ENCODE measurements around the gene ZNF697.
A peak's percentile ranks its signal among the peaks of the same experiment; 100 is the strongest.
"Not testable (repeated sequence)": the region's sequence is repeated elsewhere in the genome, so short reads cannot be mapped to it uniquely, and the experiment has no call there.

Gene ZNF697

DNA sequence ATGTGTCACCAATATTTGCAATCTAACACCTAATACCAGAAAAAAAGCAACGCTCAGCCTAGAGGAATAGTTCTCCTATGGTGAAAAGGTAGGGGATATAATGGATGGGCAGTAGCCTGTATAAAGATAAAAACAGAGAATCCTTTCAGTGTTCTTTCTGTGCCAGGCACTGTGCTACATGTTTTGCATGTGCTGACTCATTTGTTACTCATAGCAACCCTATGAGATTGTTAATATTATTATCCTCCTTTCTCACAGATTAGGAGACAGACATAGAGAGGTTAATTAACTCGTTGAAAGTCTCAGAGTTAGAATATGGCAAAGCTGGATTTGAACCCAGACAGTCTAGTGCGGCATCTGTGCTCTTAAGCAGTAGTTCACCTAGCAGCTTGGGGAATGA is 45.3 kb downstream of the ZNF697 start:
- DNase-seq (ENCODE audit: low read depth), result not testable (repeated sequence)

DNA sequence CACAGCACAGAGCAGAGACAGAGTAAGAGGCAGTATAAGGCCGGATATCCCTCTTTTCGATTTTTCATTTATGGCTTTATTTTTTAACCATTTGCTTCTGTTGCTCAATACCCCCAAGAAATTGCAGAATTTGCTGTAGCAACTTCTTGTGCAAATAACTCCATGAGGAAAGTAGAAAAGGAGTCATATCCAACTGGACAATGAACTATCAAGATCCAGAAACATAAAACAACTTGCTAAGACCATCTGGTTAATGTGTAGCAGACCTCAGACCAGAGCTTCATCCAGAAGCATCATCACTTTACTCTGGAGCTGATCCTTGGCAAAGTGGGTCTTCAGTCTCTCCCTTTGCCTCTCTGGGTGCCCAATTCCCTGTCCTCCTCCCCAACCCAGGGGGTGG is 45.9 kb downstream of the ZNF697 start:
- DNase-seq (ENCODE audit: low read depth), result peak; percentile 10

DNA sequence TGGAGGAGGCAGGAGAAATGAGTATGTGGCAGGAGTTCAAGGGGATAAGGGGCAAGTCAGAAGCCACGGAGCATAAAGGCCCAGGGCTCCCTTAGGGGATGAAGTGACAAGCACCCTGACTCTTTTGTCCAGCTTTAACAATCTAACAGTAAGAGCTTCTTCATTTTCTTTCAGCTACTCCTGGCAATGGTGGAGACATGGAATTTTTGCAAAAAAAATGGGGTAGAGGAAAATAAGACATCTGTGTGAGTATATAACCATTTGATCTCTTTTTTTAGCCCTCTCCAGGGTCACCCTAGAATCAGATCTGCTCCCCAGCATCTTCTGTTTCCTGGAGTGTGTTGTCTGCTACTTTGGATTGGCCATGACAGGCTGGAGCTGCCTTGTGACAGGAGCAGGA is 47.1 kb downstream of the ZNF697 start:
- DNase-seq (ENCODE audit: low read depth), result no peak

GRCh38 chr1:119600561-119600960 is 47.5 kb downstream of the ZNF697 start:
- DNase-seq (ENCODE audit: low read depth), result no peak

DNA sequence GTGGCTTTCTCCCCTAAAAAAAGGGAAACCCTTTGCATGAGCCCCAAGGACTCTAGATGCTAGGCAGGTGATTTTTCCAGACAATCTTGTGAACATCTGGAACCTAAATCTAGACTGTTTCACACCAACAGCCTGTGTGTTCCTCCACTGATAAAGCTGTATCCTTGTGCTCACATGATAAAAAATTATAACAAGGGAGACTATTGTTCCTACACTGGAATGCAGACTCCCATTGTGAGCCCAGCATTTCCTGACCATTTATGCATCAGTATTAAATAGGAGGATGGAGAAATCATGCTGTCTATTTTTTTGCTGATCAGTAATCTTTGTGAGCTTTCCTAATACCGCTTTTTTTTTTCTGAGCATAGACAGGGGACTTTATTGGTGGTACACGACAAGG is 52.5 kb downstream of the ZNF697 start:
- DNase-seq (ENCODE audit: low read depth), result no peak

DNA sequence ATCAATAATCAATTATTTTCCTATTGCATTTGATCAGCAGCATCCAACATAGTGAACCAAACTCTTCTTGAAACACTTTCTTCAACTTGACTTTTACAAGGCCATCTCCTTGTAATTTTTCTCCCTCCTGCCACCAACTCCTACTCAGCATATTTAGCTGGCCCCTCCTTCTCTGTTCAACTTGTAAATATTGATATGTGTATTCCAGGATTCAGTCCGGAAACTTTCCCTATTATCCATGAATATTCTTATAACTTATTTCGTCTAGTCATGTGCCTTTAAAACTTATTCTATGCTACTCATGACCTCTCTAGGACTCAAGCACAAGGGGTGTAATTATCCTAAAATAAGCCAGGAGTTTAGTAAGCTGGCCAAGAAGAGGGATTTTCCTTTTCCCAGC is 52.9 kb downstream of the ZNF697 start:
- DNase-seq (ENCODE audit: low read depth), result no peak

GRCh38 chr1:119594376-119594775 is 53.7 kb downstream of the ZNF697 start:
- no peak for DNase-seq (ENCODE audit: low read depth)

DNA sequence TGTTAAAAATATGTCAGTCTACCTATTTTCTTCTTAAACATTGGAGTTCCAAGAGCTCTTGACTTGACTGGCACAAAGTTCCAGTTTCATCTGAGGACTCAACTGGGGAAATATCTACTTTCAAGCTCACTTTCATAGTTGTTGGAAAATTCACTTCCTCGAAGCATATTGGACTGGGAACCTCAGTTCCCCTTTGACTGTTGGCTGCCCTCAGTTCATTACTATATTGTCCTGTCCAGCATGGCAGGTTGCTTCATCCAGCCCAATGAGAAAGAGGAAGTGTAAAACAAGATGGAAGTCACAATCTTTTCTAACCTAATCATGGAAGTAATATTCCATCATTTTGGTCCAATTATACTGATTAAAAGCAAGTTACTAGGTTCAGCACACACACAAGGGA is 54.3 kb downstream of the ZNF697 start:
- no peak for DNase-seq (ENCODE audit: low read depth)

- no peak for DNase-seq (ENCODE audit: low read depth)
Observed at GRCh38 chr1:119590393-119590792, 57.7 kb downstream of the ZNF697 start.

DNA sequence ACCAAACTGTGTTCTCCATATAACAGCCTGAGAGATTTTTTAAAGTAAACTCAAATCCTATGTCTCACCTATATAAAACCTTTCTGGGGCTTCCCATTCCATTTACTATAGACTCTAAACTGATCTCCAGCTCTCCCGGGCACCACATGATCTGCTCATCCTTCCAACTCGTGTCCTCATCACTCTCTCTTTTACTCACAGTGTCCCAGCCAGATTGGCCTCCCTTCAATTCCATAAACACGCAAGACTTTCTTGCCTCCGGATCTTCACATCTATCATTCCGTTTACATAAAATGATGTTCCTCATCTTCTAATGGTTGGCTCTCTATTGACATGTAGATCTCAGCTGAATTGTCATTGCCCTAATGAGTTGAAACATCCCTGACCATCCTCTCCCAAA is 59.4 kb downstream of the ZNF697 start:
- no peak for DNase-seq (ENCODE audit: low read depth)

GRCh38 chr1:119587341-119587740 is 60.7 kb downstream of the ZNF697 start:
- DNase-seq (ENCODE audit: low read depth), result peak; percentile 30

- DNase-seq (ENCODE audit: low read depth), result not testable (repeated sequence)
Observed at GRCh38 chr1:119585801-119586200, 62.3 kb downstream of the ZNF697 start.

DNA sequence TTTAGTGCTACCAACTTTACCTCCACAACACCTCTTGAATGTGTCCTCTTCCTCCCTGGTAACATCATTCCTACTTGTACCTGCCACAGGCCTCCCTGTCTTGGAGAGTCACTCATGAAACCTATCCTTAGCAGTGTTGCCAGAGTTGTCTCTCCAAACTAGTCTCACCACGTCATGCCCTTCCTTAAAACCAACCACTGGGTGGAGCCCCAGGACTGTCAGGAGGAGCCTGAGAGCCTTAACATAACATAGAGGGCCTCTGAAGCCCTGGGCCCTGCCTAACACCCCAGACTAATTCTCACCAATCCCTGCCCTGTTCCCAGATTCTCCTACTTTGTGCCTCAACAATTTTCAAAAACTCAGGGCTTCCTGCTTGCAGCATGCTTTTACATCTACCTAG is 65.3 kb downstream of the ZNF697 start:
- DNase-seq (ENCODE audit: low read depth), result peak; percentile 66

DNA sequence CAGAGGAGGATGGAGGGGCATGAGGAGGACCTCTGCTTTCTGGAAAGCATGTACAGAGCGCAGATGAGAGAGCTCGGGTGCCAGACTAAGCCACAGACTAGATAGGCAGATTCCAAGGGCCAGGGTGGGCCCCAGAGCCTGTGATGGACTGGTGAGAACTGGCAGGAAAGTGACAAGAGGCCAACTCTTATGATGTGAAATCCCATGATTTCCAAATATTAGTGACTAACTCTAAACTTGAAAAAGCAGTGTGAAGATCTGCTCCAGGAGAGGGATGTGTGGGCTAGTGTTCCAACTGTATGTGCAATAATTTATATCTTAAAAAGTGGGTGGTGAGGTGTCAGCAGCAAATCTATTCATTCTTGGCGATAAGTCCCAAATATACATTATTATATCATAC is 67.0 kb downstream of the ZNF697 start:
- not testable (repeated sequence) for DNase-seq (ENCODE audit: low read depth)

DNA sequence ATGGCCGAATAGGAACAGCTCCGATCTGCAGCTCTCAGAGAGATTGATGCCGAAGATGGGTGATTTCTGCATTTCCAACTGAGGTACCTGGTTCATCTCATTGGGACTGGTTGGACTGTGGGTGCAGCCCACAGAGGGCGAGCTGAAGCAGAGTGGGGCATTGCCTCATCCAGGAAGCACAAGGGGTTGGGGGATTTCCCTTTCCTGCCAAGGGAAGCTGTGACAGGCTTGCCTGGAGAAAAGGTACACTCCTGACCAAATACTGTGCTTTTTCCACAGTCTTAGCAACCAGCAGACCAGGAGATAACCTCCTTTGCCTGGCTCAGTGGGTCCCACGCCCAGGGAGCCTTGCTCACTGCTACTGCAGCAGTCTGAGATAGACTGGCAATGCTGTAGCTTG is 74.2 kb downstream of the ZNF697 start:
- DNase-seq (ENCODE audit: low read depth), result no peak

GRCh38 chr1:119569930-119570622 is 78.0 kb downstream of the ZNF697 start:
- DNase-seq (ENCODE audit: low read depth), result not testable (repeated sequence)

All from iris pigment epithelial cell (primary cell).